ENCODE results near the gene PCDHA11.
"Not testable (repeated sequence)": the region's sequence is repeated elsewhere in the genome, so short reads cannot be mapped to it uniquely, and the experiment has no call there.

The PCDHA11 gene

DNA sequence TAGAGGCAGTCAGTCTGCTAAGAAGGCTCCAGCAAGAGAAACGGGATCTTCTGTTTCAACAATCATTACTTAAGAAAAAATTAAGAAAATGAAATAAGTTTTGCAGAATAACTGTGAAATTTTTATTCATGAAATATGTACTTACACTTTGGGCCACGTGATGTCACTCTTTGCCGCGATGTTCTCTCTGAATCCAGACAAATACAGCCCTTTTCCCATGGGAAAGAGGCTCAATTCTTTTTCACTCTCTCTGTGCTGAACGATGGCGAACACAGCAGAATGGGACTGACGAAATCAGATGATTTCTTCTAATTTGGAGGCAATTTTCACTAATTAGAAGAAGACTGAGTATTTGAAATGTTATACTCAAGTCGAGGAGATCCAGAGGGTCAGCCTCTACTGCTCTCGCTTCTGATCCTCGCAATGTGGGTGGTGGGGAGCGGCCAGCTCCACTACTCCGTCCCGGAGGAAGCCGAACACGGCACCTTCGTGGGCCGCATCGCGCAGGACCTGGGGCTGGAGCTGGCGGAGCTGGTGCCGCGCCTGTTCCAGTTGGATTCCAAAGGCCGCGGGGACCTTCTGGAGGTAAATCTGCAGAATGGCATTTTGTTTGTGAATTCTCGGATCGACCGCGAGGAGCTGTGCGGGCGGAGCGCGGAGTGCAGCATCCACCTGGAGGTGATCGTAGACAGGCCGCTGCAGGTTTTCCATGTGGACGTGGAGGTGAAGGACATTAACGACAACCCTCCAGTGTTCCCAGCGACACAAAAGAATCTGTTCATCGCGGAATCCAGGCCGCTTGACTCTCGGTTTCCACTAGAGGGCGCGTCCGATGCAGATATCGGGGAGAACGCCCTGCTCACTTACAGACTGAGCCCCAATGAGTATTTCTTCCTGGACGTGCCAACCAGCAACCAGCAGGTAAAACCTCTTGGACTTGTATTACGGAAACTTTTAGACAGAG lies 20.3 kb upstream of the PCDHA11 start, which contains the start of gene PCDHA9:
Gene PCDHA9, plus strand, starts transcription at position 244 of the 964 bp plus-strand sequence. Its CDS starts 114 bp downstream, at position 358.
- not testable (repeated sequence) for FAIRE-seq; DNase-seq (ENCODE audit: low spot score)

DNA sequence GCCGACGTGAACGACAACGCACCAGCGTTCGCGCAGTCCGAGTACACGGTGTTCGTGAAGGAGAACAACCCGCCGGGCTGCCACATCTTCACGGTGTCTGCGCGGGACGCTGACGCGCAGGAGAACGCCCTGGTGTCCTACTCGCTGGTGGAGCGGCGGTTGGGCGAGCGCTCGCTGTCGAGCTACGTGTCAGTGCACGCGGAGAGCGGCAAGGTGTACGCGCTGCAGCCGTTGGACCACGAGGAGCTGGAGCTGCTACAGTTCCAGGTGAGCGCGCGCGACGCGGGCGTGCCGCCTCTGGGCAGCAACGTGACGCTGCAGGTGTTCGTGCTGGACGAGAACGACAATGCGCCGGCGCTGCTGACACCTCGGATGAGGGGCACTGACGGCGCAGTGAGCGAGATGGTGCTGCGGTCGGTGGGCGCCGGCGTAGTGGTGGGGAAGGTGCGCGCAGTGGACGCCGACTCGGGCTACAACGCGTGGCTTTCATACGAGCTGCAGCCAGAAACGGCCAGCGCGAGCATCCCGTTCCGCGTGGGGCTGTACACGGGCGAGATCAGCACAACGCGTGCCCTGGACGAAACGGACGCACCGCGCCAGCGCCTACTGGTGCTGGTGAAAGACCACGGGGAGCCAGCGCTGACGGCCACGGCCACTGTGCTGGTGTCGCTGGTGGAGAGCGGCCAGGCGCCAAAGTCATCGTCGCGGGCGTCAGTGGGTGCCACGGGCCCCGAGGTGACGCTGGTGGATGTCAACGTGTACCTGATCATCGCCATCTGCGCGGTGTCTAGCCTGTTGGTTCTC lies 18.7 kb upstream of the PCDHA11 start:
- DNase-seq (ENCODE audit: low spot score); FAIRE-seq: not testable (repeated sequence)

- DNase-seq (ENCODE audit: low spot score), result peak; percentile 6
- no peak for FAIRE-seq
These were observed 12.7 kb upstream of the PCDHA11 start, which contains the start of gene PCDHA10 for GRCh38 chr5:140855772-140856674. Gene PCDHA10 (plus strand): TSS chr5:140855897. CDS start chr5:140856049, 152 bp downstream.

DNA sequence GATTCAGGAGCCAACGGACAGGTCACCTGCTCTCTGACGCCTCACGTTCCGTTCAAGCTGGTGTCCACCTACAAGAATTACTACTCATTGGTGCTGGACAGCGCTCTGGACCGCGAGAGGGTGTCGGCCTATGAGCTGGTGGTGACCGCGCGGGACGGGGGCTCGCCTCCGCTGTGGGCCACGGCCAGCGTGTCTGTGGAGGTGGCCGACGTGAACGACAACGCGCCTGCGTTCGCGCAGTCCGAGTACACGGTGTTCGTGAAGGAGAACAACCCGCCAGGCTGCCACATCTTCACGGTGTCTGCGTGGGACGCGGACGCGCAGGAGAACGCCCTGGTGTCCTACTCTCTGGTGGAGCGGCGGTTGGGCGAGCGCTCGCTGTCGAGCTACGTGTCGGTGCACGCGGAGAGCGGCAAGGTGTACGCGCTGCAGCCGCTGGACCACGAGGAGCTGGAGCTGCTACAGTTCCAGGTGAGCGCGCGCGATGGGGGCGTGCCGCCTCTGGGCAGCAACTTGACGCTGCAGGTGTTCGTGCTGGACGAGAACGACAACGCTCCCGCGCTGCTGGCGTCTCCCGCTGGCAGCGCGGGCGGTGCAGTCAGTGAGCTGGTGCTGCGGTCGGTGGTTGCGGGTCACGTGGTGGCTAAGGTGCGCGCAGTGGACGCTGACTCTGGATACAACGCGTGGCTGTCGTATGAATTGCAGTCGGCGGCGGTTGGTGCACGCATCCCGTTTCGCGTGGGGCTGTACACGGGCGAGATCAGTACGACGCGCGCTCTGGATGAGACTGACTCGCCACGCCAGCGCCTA lies 11.4 kb upstream of the PCDHA11 start:
- DNase-seq (ENCODE audit: low spot score) (no peak), FAIRE-seq (no peak)

GRCh38 chr5:140857987-140858240 lies 10.8 kb upstream of the PCDHA11 start:
- FAIRE-seq (no peak), DNase-seq (ENCODE audit: low spot score) (no peak)

DNA sequence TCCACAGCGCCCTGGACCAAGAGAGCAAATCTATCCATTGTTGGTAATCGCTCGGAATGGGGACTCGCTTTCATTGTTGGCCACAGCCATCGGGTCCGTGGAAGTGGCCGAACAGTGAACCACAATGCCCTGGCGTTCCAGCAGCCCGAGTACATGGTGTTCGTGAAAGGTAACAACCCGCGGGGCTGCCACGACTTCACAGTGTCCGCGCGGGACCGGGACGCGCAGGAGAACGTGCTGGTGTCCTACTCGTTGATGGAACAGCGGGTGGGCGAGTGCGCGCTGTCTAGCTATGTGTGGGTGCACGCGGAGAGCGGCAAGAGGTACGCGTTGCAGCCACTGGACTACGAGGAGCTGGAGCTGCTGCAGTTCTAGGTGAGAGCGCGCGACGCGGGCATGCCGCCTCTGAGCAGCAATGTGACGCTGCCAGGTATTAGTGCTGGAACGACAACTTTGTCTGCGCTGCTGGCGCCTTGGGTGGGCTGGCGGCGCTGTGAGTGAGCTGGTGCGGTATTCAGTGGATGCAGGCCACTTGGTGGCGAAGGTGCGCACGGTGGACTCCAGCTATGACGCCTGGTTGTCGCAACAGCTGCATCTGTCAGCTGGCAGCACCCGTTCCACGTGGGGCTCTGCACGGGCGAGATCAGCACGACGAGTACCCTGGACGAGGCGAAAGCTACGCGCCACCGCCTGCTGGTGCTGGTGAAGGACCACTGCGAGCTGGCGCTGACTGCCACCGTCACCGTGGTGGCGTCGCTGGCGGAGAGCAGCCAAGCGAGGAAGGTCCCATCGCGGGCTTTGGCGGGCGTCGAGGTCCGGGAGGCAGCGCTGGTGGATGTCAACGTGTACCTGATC lies 6.1 kb upstream of the PCDHA11 start:
- DNase-seq (ENCODE audit: low spot score) (no peak), FAIRE-seq (no peak)

GRCh38 chr5:140869555-140869886 lies 764 bp downstream of the PCDHA11 start:
- DNase-seq (ENCODE audit: low spot score) (no peak), FAIRE-seq (no peak)

DNA sequence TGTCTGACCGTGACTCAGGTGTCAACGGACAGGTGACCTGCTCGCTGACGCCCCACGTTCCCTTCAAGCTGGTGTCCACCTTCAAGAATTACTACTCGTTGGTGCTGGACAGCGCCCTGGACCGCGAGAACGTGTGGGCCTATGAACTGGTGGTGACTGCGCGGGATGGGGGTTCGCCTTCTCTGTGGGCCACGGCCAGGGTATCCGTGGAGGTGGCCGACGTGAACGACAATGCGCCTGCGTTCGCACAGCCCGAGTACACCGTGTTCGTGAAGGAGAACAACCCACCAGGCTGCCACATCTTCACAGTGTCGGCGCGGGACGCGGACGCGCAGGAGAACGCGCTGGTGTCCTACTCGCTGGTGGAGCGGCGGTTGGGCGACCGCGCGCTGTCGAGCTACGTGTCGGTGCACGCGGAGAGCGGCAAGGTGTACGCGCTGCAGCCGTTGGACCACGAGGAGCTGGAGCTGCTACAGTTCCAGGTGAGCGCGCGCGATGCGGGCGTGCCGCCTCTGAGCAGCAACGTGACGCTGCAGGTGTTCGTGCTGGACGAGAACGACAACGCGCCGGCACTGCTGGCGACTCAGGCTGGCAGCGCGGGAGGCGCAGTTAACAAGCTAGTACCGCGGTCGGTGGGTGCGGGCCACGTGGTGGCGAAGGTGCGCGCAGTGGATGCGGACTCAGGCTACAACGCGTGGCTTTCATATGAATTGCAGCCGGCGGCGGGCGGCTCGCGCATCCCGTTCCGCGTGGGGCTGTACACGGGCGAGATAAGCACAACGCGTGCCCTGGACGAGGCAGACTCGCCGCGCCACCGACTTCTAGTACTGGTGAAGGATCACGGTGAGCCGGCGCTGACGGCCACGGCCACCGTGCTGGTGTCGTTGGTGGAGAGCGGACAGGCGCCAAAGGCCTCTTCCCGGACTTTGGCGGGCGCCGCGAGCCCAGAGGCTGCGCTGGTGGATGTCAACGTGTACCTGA lies 1.8 kb downstream of the PCDHA11 start:
- no peak for FAIRE-seq
- no peak for DNase-seq (ENCODE audit: low spot score)

GRCh38 chr5:140875085-140876065 lies 6.6 kb downstream of the PCDHA11 start, which contains the start of gene PCDHA12:
Gene PCDHA12 (plus strand): TSS chr5:140875308. CDS start chr5:140875473, 165 bp downstream.
- FAIRE-seq, result no peak
- DNase-seq (ENCODE audit: low spot score), result no peak

DNA sequence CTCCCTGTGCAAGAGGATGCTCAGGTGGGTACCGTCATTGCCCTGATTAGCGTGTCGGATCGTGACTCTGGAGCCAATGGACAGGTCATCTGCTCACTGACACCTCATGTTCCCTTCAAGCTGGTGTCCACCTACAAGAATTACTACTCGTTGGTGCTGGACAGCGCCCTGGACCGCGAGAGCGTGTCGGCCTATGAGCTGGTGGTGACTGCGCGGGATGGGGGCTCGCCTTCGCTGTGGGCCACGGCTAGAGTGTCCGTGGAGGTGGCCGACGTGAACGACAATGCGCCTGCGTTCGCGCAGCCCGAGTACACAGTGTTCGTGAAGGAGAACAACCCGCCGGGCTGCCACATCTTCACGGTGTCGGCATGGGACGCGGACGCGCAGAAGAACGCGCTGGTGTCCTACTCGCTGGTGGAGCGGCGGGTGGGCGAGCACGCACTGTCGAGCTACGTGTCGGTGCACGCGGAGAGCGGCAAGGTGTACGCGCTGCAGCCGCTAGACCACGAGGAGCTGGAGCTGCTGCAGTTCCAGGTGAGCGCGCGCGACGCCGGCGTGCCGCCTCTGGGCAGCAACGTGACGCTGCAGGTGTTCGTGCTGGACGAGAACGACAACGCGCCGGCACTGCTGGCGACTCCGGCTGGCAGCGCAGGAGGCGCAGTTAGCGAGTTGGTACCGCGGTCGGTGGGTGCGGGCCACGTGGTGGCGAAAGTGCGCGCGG lies 7.9 kb downstream of the PCDHA11 start:
- DNase-seq (ENCODE audit: low spot score); FAIRE-seq: not testable (repeated sequence)

DNA sequence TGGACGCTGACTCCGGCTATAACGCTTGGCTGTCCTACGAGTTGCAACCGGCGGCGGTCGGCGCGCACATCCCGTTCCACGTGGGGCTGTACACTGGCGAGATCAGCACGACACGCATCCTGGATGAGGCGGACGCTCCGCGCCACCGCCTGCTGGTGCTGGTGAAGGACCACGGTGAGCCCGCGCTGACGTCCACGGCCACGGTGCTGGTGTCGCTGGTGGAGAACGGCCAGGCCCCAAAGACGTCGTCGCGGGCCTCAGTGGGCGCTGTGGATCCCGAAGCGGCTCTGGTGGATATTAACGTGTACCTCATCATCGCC lies 8.5 kb downstream of the PCDHA11 start:
- FAIRE-seq (no peak), DNase-seq (ENCODE audit: low spot score) (no peak)

DNA sequence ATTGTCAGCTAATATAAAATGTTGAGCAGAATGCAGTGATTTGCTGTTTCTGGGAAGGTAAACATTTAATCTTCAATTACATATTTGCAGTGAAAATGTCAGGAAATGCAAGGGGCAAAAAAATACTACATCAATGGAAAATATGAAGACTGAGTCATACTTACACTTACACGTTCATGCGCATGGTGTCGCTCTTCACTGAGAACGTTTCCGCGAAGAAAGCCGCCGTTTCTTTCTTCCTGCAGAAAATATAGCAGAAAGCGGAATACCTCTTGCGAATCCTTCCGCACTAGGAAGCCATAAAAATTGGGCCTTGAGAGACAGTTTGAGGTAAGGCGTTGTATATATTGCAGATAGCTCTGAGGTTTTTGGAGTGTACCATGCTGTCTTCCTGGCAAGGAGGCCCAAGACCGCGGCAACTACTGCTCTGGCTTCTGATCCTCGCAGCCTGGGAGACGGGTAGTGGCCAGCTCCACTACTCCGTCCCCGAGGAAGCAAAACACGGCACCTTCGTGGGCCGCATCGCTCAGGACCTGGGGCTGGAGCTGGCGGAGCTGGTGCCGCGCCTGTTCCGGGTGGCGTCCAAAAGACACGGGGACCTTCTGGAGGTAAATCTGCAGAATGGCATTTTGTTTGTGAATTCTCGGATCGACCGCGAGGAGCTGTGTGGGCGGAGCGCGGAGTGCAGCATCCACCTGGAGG lies 13.3 kb downstream of the PCDHA11 start, which contains the start of gene PCDHA13:
Gene PCDHA13, plus strand, starts transcription at position 236 of the 702 bp plus-strand sequence. Its CDS starts 145 bp downstream, at position 381.
- DNase-seq (ENCODE audit: low spot score) (no peak), FAIRE-seq (no peak)

DNA sequence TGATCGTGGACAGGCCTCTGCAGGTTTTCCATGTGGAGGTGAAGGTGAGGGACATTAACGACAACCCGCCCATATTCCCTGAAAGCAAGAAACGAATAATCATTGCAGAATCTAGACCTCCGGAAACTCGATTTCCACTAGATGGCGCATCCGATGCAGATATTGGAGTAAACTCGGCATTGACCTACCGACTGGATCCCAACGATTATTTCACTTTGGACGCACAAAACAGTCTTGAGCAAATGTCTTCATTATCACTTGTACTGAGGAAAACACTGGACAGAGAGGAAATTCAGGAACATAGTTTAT lies 13.8 kb downstream of the PCDHA11 start:
- DNase-seq (ENCODE audit: low spot score) (no peak), FAIRE-seq (no peak)

GRCh38 chr5:140883373-140883772 lies 14.6 kb downstream of the PCDHA11 start:
- FAIRE-seq (no peak), DNase-seq (ENCODE audit: low spot score) (no peak)

DNA sequence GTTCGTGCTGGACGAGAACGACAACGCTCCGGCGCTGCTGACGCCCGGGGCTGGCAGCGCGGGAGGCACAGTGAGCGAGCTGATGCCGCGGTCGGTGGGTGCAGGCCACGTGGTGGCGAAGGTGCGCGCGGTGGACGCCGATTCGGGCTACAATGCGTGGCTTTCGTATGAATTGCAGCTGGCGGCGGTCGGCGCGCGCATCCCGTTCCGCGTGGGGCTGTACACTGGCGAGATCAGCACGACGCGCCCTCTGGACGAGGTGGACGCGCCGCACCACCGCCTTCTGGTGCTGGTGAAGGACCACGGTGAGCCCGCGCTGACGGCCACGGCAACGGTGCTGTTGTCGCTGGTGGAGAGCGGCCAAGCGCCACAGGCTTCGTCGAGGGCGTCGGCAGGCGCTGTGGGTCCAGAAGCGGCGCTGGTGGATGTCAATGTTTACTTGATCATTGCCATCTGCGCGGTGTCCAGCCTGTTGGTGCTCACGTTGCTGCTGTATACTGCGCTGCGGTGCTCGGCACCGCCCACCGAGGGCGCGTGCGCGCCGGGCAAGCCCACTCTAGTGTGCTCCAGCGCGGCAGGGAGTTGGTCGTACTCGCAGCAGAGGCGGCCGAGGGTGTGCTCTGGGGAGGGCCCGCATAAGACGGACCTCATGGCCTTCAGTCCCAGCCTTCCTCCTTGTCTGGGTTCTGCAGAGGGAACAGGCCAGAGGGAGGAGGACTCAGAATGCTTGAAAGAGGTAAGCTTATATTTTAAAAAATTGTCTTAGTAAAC lies 15.4 kb downstream of the PCDHA11 start:
- no peak for FAIRE-seq
- DNase-seq (ENCODE audit: low spot score), result no peak

Data from RCC 7860 (cell line).